Muscle layer of colon (tissue), 2 donors: Measurements from ENCODE around the gene CMIP.

ENCODE experiments used
- H3K27ac ChIP-seq: one replicate; pipeline ENCODE4 v1.7.0; 2013; ENCODE audit warnings: low read depth, mild to moderate bottlenecking, low read length, moderate library complexity
- H3K27me3 ChIP-seq, 2 donors: one replicate each; pipeline ENCODE4 v1.7.0; 2013; ENCODE audit warnings: low read length in 2 of 2, mild to moderate bottlenecking in 2 of 2; ENCODE audit not compliant: insufficient read depth in 2 of 2, control insufficient read depth in 1 of 2
- H3K36me3 ChIP-seq: one replicate; pipeline ENCODE4 v1.7.0; 2013; ENCODE audit warnings: mild to moderate bottlenecking, low read length; ENCODE audit not compliant: insufficient read depth
- H3K4me1 ChIP-seq: one replicate; pipeline ENCODE4 v1.7.0; 2013; ENCODE audit warnings: mild to moderate bottlenecking, low read length; ENCODE audit not compliant: insufficient read depth
- H3K4me3 ChIP-seq, 2 donors: one replicate each; pipeline ENCODE4 v1.7.0; 2013; ENCODE audit warnings: low read length in 2 of 2, low read depth in 1 of 2, mild to moderate bottlenecking in 1 of 2, moderate library complexity in 1 of 2
- H3K9ac ChIP-seq: one replicate; pipeline ENCODE4 v1.7.0; 2013; ENCODE audit warnings: low read length
- H3K9me3 ChIP-seq: one replicate; pipeline ENCODE4 v1.7.0; 2013; ENCODE audit warnings: mild to moderate bottlenecking, low read length
- donor health status: abdominal sarcoma.
- donor health status: Adenocarcinoma of cecum.

Gene CMIP

DNA sequence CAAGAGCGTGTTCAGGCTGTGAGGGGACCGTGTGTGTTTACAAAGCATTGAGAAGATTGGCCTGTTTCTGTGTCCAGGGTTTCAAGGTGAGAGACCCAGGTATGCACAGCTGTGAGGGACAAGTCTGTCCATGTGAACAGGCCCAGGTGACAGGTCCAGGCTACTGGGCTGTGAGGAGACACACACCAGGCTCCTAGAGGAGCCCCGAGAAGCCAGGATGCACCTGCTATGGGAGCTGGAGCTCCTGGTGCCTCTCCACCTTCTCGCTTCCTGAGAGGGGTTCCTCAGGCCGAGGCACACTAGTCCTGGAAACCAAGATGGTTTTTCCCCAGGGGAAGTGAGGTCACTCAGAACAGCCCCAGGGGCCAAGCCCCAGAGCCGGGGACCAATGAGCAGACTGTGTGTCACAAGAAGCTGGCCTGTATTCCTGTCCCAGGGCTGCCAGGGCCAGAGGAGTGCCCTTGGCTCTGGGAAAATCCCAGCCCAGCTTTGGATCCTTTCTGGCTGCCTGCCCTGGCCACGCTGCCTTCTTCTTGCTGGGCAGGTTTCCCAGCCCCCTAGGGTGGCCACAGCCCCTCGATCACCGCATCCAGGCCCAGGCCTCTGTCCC is 181.0 kb downstream of the CMIP start:
- Histone ChIP-seq H3K27ac (peak overlapping the region; percentile 60), H3K9me3 (no peaks in the 10 kb centered on the region), H3K4me1 (peaks cover 24% of the 10 kb centered on the region), H3K9ac (peak overlapping the region; percentile 23), H3K4me3 (no peak overlapping the region), H3K27me3 (no peaks in the 10 kb centered on the region), H3K36me3 (peaks cover 7% of the 10 kb centered on the region)

DNA sequence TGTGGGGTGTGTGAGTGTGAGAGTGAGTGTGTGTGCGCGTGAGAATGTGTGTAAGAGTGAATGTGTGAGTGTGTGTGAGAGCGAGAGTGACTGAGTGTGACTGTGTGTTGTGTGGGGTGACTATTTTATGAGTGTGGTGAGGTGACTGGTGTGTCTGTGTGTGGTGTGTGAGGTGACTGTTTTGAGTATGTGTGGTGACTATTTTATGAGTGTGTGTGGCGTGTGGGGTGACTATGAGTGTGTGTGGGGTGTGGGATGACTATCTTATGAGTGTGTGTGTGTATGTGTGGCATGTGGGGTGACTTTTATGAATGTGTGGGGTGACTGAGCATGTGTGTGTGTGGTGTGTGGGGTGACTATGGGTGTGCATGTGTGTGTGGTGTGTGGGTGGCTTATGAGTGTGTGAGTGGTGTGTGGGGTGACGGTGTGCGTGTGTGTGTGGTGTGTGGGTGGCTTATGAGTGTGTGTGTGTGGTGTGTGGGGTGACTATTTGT is 181.6 kb downstream of the CMIP start:
- Histone ChIP-seq H3K9me3 (no peaks in the 10 kb centered on the region), H3K4me1 (peaks cover 24% of the 10 kb centered on the region), H3K27ac (peak overlapping the region; percentile 60), H3K27me3 (no peaks in the 10 kb centered on the region), H3K36me3 (peaks cover 7% of the 10 kb centered on the region), H3K4me3 (no peak overlapping the region), H3K9ac (peak overlapping the region; percentile 23)

DNA sequence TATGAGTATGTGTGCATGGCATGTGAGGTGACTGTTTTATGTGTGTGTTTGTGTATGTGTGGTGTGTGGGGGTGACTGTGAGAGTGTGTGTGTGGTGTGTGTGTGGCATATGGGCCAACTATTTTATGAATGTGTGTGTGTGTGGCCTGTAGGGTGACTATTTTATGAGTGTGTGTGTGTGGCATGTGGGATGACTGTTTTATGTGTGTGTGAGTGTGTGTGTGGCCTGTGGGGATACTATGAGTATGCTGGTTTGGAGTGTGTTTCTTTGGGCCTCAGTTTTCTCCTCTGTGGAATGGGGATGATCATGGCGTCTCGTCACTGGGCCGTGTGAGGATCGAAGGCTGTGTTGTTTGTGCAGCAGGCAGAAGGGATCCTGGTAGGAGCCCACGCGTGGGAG is 182.4 kb downstream of the CMIP start:
- Histone ChIP-seq H3K9me3 (no peaks in the 10 kb centered on the region), H3K9ac (no peak overlapping the region), H3K4me3 (no peak overlapping the region), H3K36me3 (no peaks in the 10 kb centered on the region), H3K27ac (no peak overlapping the region), H3K27me3 (no peaks in the 10 kb centered on the region), H3K4me1 (peaks cover 24% of the 10 kb centered on the region)

DNA sequence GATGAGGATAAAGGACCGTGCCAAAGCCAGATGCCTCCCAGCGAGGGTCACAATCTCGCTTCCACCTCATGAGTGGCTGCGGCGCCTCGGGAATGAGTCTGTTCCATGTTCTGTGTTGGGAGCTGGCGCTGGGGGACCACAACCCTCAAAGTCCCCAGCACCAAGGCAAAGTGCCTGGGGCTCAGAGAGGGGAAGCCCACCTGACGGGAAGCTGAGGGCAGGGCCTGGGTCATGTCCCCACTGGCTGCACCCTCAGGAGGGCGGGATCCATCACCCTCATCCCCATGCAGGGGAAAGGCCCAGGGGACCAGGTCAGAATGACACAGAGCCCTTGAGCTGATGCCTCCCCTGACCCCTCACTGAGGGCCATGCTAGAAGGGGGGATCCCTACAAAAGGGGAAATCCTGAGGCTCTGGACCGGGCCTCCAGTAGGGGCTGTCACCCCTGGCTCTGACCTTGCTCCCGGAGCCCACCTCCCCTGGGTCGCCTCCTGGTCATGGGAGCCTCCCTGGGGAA is 183.2 kb downstream of the CMIP start:
- H3K27me3 ChIP-seq: no peaks in the 10 kb centered on the region
- no peak overlapping the region for H3K27ac ChIP-seq
- H3K9me3 ChIP-seq: no peaks in the 10 kb centered on the region
- no peak overlapping the region for H3K9ac ChIP-seq
- H3K36me3 ChIP-seq: no peaks in the 10 kb centered on the region
- no peak overlapping the region for H3K4me3 ChIP-seq
- peaks cover 24% of the 10 kb centered on the region for H3K4me1 ChIP-seq

DNA sequence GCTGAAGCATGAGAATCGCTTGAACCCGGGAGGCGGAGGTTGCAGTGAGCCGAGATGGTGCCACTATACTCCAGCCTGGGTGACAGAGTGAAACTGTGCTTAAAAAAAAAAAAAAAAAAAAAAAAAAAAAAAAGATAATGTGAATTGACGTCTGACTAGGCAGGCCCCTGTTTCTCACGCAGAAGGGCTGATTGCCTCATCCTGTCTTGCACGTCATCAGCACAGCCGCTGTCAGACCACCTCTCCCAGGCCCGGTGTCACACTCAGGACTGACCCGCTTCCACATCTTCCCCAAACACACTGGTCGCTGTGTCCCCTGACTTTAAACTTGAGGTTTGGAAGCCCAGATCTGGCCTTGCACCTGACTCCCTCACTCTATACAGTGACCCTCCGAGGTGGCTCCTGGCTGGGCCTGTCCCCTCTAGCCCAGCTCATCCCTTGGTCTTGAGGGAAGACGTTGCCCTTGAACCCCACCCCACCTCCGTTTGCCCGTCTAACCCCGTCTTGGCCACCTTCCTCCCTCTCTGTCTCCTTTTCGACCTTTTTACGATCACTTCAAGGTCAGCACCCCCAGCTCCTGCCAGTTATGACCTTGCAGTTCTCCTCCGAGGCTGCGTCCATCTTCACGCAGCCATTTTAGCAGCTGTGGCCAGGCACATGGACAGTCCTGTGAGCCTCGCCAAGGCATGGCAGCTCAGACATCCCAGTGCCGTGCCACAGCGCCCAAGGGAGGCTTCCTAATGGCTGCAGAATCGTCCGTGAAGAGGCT is 184.6 kb downstream of the CMIP start:
- Histone ChIP-seq H3K27me3 (no peaks in the 10 kb centered on the region), H3K4me1 (peaks cover 24% of the 10 kb centered on the region), H3K27ac (no peak overlapping the region), H3K9ac (no peak overlapping the region), H3K36me3 (no peaks in the 10 kb centered on the region), H3K4me3 (no peak overlapping the region), H3K9me3 (no peaks in the 10 kb centered on the region)

DNA sequence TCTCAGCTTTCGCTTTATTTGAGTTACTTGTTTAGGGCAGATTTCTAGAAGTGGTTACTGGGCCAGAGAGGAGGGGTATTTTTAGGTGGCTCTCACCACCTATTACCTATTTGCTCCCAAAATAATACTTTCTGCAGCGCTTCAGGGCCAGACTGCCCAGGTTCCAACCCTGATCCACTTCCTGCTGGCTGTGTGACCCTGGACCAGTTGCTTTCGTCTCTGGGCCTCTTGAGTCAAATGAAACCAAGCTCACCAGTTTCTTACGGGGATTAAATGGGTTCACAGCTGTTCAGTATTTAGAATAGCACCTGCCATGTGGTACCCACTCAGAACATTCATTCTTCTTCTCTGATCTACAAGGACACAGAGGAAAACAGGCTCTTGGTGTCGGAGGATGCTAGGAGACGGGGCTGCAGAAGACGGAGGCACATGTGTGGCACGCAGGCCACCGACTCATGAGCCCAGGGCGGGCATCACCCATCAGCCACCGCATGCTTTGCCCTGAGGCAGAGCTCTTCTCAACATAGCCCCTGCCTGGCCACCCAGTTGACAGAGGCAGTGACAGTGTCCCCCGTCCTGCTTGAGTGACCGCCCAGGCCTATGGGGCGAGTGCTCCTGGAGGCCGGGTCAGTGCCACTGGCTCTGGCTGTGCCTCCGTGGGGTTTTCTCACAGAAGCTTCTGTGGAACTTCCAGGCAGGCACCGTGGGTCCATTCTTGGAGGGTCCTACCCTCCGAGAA is 185.5 kb downstream of the CMIP start:
- no peak overlapping the region for H3K9ac ChIP-seq
- no peaks in the 10 kb centered on the region for H3K27me3 ChIP-seq
- no peaks in the 10 kb centered on the region for H3K9me3 ChIP-seq
- H3K27ac ChIP-seq: no peak overlapping the region
- H3K4me1 ChIP-seq: peaks cover 17% of the 10 kb centered on the region
- no peak overlapping the region for H3K4me3 ChIP-seq
- H3K36me3 ChIP-seq: no peaks in the 10 kb centered on the region

DNA sequence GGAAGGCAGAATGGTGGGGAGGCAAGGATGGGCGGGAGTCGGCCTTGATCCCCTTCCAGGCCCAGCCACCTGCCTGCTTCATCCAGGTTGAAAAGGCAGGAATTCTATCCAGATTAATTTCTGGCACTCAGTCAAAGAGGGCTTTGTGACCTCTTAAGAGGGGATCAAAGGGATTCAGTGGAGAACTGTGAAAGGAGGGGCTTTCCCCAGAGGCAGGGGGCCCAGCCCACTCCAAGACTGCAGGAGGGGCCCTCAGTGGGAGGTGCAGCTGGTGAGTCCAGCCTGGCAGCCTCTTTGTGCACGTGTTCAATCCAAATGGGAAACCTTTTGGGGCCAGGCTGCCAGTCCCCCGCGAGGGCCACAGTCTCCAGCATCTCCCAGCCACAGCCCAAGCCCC is 186.0 kb downstream of the CMIP start:
- H3K4me1 ChIP-seq: peaks cover 11% of the 10 kb centered on the region
- H3K9ac ChIP-seq: no peak overlapping the region
- H3K9me3 ChIP-seq: no peaks in the 10 kb centered on the region

DNA sequence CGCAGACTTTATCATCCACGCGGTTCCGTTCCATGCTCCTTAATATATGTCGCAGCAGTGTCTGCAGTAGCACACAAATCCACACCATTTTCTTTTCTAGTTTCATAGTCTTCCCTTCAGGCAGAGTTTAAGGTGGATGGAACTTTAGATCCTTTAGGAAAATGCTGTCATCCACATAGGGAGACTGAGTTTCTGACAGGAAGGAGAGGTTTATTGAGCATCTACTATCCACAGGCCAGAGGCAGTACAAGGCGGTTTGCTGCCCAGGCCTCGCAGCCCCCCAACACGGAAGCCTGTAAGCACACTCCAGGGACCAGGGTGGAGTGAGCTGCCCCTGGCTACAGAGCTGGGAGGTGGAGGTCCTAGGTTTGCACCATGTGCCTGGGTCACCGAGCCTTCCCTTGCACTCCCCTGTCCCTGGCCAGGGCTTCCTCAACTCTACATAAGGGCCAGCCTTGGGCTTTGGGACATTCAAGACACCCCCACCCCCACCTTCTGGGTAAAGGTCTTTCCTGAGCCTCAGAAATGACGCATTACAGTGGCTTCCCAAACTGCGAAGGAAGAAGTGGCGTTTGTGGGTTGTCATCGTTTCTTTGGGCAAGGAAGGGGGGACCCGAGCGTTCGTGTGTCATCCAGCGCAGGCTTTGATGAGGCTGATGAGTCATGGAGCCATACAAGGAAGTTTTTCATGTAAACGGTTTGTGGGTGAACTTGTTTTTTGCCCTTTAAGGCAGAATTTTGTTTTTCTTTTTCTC is 188.0 kb downstream of the CMIP start:
- H3K27me3 ChIP-seq: no peaks in the 10 kb centered on the region
- no peaks in the 10 kb centered on the region for H3K36me3 ChIP-seq
- H3K27ac ChIP-seq: no peak overlapping the region
- no peaks in the 10 kb centered on the region for H3K4me1 ChIP-seq
- H3K4me3 ChIP-seq: no peak overlapping the region
- H3K9ac ChIP-seq: no peak overlapping the region
- no peaks in the 10 kb centered on the region for H3K9me3 ChIP-seq

More for the DNA sequence above, 186.0 kb downstream of the CMIP start:
- H3K36me3 ChIP-seq: no peaks in the 10 kb centered on the region
- H3K27ac ChIP-seq: no peak overlapping the region
- no peaks in the 10 kb centered on the region for H3K27me3 ChIP-seq
- H3K4me3 ChIP-seq: no peak overlapping the region

DNA sequence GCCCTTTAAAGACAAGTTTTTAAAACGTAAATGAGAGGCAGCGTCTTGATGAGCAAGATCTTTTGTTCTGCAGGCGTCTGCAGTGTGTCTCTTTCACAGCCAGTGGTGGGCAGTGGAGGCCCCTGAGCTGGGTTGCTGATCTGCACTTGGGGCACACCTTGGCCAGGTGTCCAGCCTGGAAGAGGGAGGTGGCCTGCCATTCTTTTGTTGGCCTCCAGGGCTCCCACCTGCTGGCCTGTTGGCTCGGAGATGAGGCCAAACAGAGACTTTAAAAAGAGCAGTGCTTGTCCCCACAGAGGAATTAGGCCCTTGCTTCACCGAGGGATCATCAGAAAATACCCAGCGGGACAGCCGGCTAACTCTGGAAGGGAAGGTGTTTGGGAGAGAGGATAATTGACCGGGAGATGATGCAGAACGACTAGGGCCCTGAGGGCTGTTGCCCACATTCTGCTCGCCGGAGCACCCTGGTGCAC is 188.6 kb downstream of the CMIP start:
- Histone ChIP-seq H3K27me3 (no peaks in the 10 kb centered on the region), H3K9me3 (no peaks in the 10 kb centered on the region), H3K4me1 (no peaks in the 10 kb centered on the region), H3K27ac (no peak overlapping the region), H3K9ac (no peak overlapping the region), H3K36me3 (no peaks in the 10 kb centered on the region), H3K4me3 (no peak overlapping the region)

DNA sequence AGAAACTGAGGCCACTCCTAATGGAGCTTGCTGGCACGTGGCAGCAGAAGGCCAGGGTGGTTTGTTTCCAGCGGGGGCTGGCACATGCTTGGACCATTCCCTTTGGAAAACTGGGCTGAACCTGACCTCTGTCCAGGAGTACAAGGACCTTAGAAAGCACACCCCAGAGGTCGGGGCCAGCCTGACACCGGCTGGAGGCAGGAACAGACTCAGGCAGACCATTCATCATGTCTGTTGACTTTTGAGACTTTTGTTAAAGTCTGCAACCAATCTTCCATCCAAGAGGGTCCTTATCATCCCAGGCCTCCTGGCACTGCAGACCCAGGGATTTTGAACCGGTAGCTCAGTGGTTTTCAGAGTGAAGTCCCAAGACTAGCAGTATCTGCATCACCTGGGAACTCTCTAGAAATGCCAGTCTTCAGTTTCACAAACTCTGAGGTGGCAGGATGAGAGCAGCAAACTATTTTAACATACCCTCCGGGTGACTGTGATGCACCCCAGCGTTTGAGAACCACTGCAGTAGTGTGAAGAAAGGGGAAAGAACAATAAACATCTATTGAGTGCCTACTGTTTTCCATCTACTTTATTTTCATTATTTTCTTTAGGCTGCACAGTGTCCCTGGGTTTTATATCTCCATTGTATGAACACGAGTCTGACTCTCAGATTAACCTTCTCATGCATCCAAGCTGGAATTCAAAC is 189.2 kb downstream of the CMIP start:
- Histone ChIP-seq H3K27ac (no peak overlapping the region), H3K4me1 (no peaks in the 10 kb centered on the region), H3K4me3 (no peak overlapping the region)

More for the DNA sequence above, 189.2 kb downstream of the CMIP start:
- Histone ChIP-seq H3K36me3 (no peaks in the 10 kb centered on the region), H3K9me3 (no peaks in the 10 kb centered on the region), H3K27me3 (no peaks in the 10 kb centered on the region), H3K9ac (no peak overlapping the region)
